GM12878 (cell line): Measurements from ENCODE around the gene ALDOB. TPM values are rescaled to one million over a fixed set of nuclear protein-coding genes. Genes with fewer than 3 reads are reported as not detected.

Experiments used
- ATAC-seq: fragments of 200-7000 bp; cut with Tn5 transposase; 3 replicates; pipeline ENCODE4 v1.9.1; 2020; ENCODE audit warnings: mild to moderate bottlenecking, moderate library complexity
- BruUV-seq: library from RNA; stranded (reverse); fragments of 400-500 nt; replicated peaks from 2 replicates; lab custom pipeline; 2021; lab: Mats Ljungman, UMichigan
- CTCF ChIA-PET: fragments of 300-600 bp; sonication (Branson Sonifier 250); formaldehyde crosslinking; extraction: SDS; loops from one replicate; lab custom pipeline; 2021; ENCODE audit warnings: inconsistent platforms; lab: Yijun Ruan, JAX
- POLR2A ChIA-PET: fragments of 350-600 bp; formaldehyde crosslinking; extraction: SDS; loops from one replicate; lab custom pipeline; 2021; ENCODE audit warnings: inconsistent platforms; lab: Charles Lee
- RAD21 ChIA-PET: fragments of 300-600 bp; sonication (Branson Sonifier 250); formaldehyde crosslinking; loops from one replicate; lab custom pipeline; 2023; ENCODE audit warnings: antibody characterized with exemption; ENCODE audit not compliant: unreplicated experiment; lab: Charles Lee
- SMC1A ChIA-PET: fragments of 300-600 bp; sonication (Branson Sonifier 250); formaldehyde crosslinking; loops from one replicate; lab custom pipeline; 2023; ENCODE audit not compliant: unreplicated experiment, uncharacterized antibody; lab: Charles Lee
- DNase-seq: peaks from one replicate; pipeline ENCODE4 v3.0.0-alpha.2; 2011; ENCODE audit warnings: low read depth, low spot score
- FAIRE-seq: peaks from 3 replicates; lab custom pipeline; 2011; peaks lifted over from hg19 to GRCh38; lab: Jason Lieb, UNC
- H2AFZ ChIP-seq: 2 replicates; pipeline ENCODE4 v1.6.0; 2011; ENCODE audit warnings: low read depth, low read length, control low read depth; ENCODE audit not compliant: control insufficient read depth
- H3K27ac ChIP-seq: 2 replicates; pipeline ENCODE4 v1.5.1; 2011; ENCODE audit warnings: control low read depth; ENCODE audit not compliant: control insufficient read depth, insufficient read depth
- H3K27me3 ChIP-seq, 2 experiments: replicated peaks in 1 of 2; 2 replicates each; pipeline versions ENCODE4 v1.6.0 to v1.6.1; 2011; ENCODE audit warnings: low read length in 1 of 2; ENCODE audit not compliant: control insufficient read depth in 2 of 2, insufficient read depth in 2 of 2
- H3K36me3 ChIP-seq, 2 experiments: 2 replicates each; pipeline ENCODE4 v1.5.1; 2011; ENCODE audit warnings: low read length in 1 of 2; ENCODE audit not compliant: control insufficient read depth in 2 of 2, insufficient read depth in 2 of 2
- H3K4me1 ChIP-seq: 2 replicates; pipeline ENCODE4 v1.6.1; 2011; ENCODE audit warnings: mild to moderate bottlenecking, low read length, moderate library complexity, mixed read lengths; ENCODE audit not compliant: control insufficient read depth, insufficient read depth
- H3K4me2 ChIP-seq: 2 replicates; pipeline ENCODE4 v1.6.0; 2011; ENCODE audit warnings: control low read depth; ENCODE audit not compliant: control insufficient read depth, insufficient read depth
- H3K4me3 ChIP-seq: fragments of 200-600 bp; sonication (generic); 2 replicates; pipeline ENCODE4 v1.5.1; 2016
- H3K79me2 ChIP-seq: 2 replicates; pipeline ENCODE4 v1.6.0; 2011; ENCODE audit warnings: low read length; ENCODE audit not compliant: control insufficient read depth, insufficient read depth
- H3K9ac ChIP-seq: 2 replicates; pipeline ENCODE4 v1.8.0; 2011; ENCODE audit warnings: low read length, control low read depth, mixed read lengths; ENCODE audit not compliant: control insufficient read depth, insufficient read depth
- H3K9me3 ChIP-seq: replicated peaks from 3 replicates; pipeline ENCODE4 v1.5.1; 2011; ENCODE audit warnings: mild to moderate bottlenecking, low read length; ENCODE audit not compliant: control insufficient read depth, insufficient read depth
- H4K20me1 ChIP-seq: 2 replicates; pipeline ENCODE4 v1.6.0; 2011; ENCODE audit not compliant: control insufficient read depth, insufficient read depth
- CBX5 ChIP-seq: sonication (generic); IDR thresholded peaks from 2 replicates; pipeline ENCODE4 v1.6.1; 2016; ENCODE audit warnings: low read depth, moderate library complexity, mild to moderate bottlenecking, inconsistent platforms
- CREM ChIP-seq: IDR thresholded peaks from 2 replicates; pipeline ENCODE4 v1.6.1; 2014; ENCODE audit warnings: antibody characterized with exemption, low read depth
- EGR1 ChIP-seq, 2 experiments: IDR thresholded peaks; 1 replicate in 1 of 2; 2 replicates in 1 of 2; pipeline ENCODE4 v1.6.1; 2011 to 2012; ENCODE audit warnings: low read depth in 2 of 2, low read length in 2 of 2, borderline replicate concordance in 1 of 2, mild to moderate bottlenecking in 1 of 2, moderate library complexity in 1 of 2
- ESRRA ChIP-seq: IDR thresholded peaks from 2 replicates; pipeline ENCODE4 v1.6.1; 2012; ENCODE audit warnings: mild to moderate bottlenecking, low read length, improper control_type of control experiment
- PAX8 ChIP-seq: fragments of 450-650 bp; IDR thresholded peaks from 2 replicates; pipeline ENCODE4 v1.6.1; 2017; ENCODE audit warnings: mild to moderate bottlenecking, moderate library complexity
- POLR2AphosphoS5 ChIP-seq: IDR thresholded peaks from 2 replicates; pipeline ENCODE4 v1.6.1; 2011; ENCODE audit warnings: mild to moderate bottlenecking, low read length, inconsistent platforms
- ZBTB33 ChIP-seq: fragments of 450-650 bp; IDR thresholded peaks from 2 replicates; pipeline ENCODE4 v1.6.1; 2017; ENCODE audit warnings: mild to moderate bottlenecking
- WGBS: methylation state at CpG from one replicate; pipeline ENCODE4 v1.1.6; 2016; ENCODE audit warnings: low lambda C conversion rate; ENCODE audit not compliant: insufficient replicate concordance, insufficient coverage; ENCODE audit errors: missing lambda C conversion rate; 5-methylcytosine and 5-hydroxymethylcytosine counted together
- in situ Hi-C: fragments of 300-500 bp; cut with MboI; formaldehyde crosslinking; loops from 9 replicates; pipeline ENCODE4 v1.14.3; 2018; ENCODE audit warnings: mixed read lengths
- intact Hi-C: fragments of 100-400 bp; cut with micrococcal nuclease; formaldehyde crosslinking; loops from one replicate; pipeline ENCODE4 v1.14.2; 2022; ENCODE audit not compliant: unreplicated experiment
- polyA plus RNA-seq, 11 experiments: library from polyadenylated mRNA; depleted of rRNA in 4 of 11; unstranded in 6 of 11; stranded (reverse) in 5 of 11; fragments of >200 nt; fragmentation: Nextera tagmentation in 4 of 11; fragmentation: Illumina TruSeq in 1 of 11; extraction: Ambion mirVana in 4 of 11; extraction: Trizol in 1 of 11; gene quantifications; 1 replicate in 1 of 11; 2 replicates in 10 of 11; pipeline versions ENCODE4 v1.2.1 to v1.2.3, GENCODE V29; 2011 to 2016; ENCODE audit warnings: inconsistent platforms in 2 of 11, missing spikeins in 2 of 11, low read depth in 1 of 11
- total RNA-seq, 4 experiments: library from RNA; depleted of rRNA in 3 of 4; stranded (reverse); fragments of >200 nt in 3 of 4; fragmentation: Illumina TruSeq in 1 of 4; extraction: Trizol in 1 of 4; gene quantifications; 2 replicates each; pipeline versions ENCODE4 v1.2.1 to v1.2.3, GENCODE V29; 2013 to 2021

The ALDOB gene
- total and polyA plus RNA-seq, 10 of the 15 experiments (the other 5 are each of a cell fraction or from before 2014, with no cell fraction given) = 0.03 to 0.82 (median 0.04) TPM; not detected in 7

GRCh38 chr9:101476576-101477208, 41.1 kb upstream of the ALDOB start:
- ChIA-PET SMC1A (interaction anchor here (1.7 kb wide), 1 partner anchor 18 kb away, joined by 5 read pairs; no protein-coding TSS in a partner anchor), POLR2A (no interaction called here), CTCF (interaction anchor here (1.0 kb wide), 1 partner anchor 18 kb away, joined by 3 read pairs; no protein-coding TSS in a partner anchor), RAD21 (no interaction called here)
- no peak for TF ChIP-seq ZBTB33
- TF ChIP-seq CBX5 = no peak
- no peak for TF ChIP-seq POLR2AphosphoS5
- no peak for TF ChIP-seq PAX8
- TF ChIP-seq EGR1 (IDR thresholded peaks at IDR 0.05; ENCODE audit: borderline replicate concordance in 1 of 2, low read depth in 2 of 2, low read length in 2 of 2) = no peak
- TF ChIP-seq ESRRA = no peak
- no peak for TF ChIP-seq CREM
- ATAC-seq (no peak), DNase-seq (no peak), FAIRE-seq (no peak)
- Histone ChIP-seq H3K27ac (no peak overlapping the region), H3K36me3 (no peaks in the 10 kb centered on the region), H2AFZ (no peak overlapping the region), H3K4me2 (no peak overlapping the region), H3K79me2 (no peaks in the 10 kb centered on the region), H4K20me1 (no peaks in the 10 kb centered on the region), H3K27me3 (peaks cover 0 to 2% of the 10 kb centered on the region in 2 experiments; a peak in 2 of 4 replicates), H3K9me3 (no peaks in the 10 kb centered on the region), H3K9ac (no peak overlapping the region), H3K4me1 (no peaks in the 10 kb centered on the region), H3K4me3 (no peak overlapping the region)
- in situ Hi-C loops = no loop called here
- 54% methylated on average over 12 of the region's 13 CpGs for WGBS
- intact Hi-C loops = no loop called here
- no TSS peak for BruUV-seq
